ENCODE data around the gene TFIP11. TPM values are rescaled to one million over a fixed set of nuclear protein-coding genes. Genes with fewer than 3 reads are reported as not detected.

Gene TFIP11
- total and polyA plus RNA-seq, 2 of the 13 experiments (the other 11 are each of a cell fraction or from before 2014, with no cell fraction given) = 15.4 to 22.8 TPM

GRCh38 chr22:26483439-26484359, 28.6 kb downstream of the TFIP11 start, which contains the start of the genes HPS4 and SRRD (continued):
- TF ChIP-seq GABPA (IDR thresholded peaks at IDR 0.05; ENCODE audit: low read depth, low read length) (peak; percentile 35; the same call in 1 of the 2 replicates), GABPA (CRISPR knock-in tag; IDR thresholded peaks at IDR 0.05; ENCODE audit: low read depth) (peak; percentile 57), GLI4 (CRISPR knock-in tag; IDR thresholded peaks at IDR 0.05; ENCODE audit: borderline replicate concordance) (0 out of 2 replicates have a peak, but pooled peaks have one; percentile 68), ZSCAN9 (CRISPR knock-in tag; IDR thresholded peaks at IDR 0.05; ENCODE audit: borderline replicate concordance) (no peak; the same call in 1 of the 2 replicates), ZEB1 (IDR thresholded peaks at IDR 0.05; ENCODE audit: insufficient replicate concordance, low read depth) (peak; percentile 94), MAZ (IDR thresholded peaks at IDR 0.05; ENCODE audit: borderline replicate concordance, low read depth, low read length) (peak; percentile 90), MAZ (CRISPR knock-in tag; IDR thresholded peaks at IDR 0.05; ENCODE audit: low read depth) (peak; percentile 88), ZFYVE20 (CRISPR knock-in tag; IDR thresholded peaks at IDR 0.05; ENCODE audit: borderline replicate concordance, low read depth) (no peak), ZNF609 (CRISPR knock-in tag; IDR thresholded peaks at IDR 0.05; ENCODE audit: borderline replicate concordance) (0 out of 2 replicates have a peak, but pooled peaks have one; percentile 34), YY1 (IDR thresholded peaks at IDR 0.05; ENCODE audit: insufficient read depth, insufficient replicate concordance, low read depth, low read length) (peak; percentile 97), NR2F6 (IDR thresholded peaks at IDR 0.05) (0 out of 2 replicates have a peak, but pooled peaks have one; percentile 41), NR2F6 (CRISPR knock-in tag; IDR thresholded peaks at IDR 0.05) (peak; percentile 90), PRDM15 (CRISPR knock-in tag; IDR thresholded peaks at IDR 0.05) (peak; percentile 48; the same call in 1 of the 2 replicates), ZNF274 (CRISPR knock-in tag; IDR thresholded peaks at IDR 0.05) (0 out of 2 replicates have a peak, but pooled peaks have one; percentile 78), PCBP2 (optimal IDR thresholded peaks at IDR 0.05; ENCODE audit: low read depth, low read length, poor library complexity, severe bottlenecking) (no peak)

All from HepG2 (cell line).